H9 (cell line): Measurements from ENCODE around the gene DCDC1. TPM values are rescaled to one million over a fixed set of nuclear protein-coding genes. Genes with fewer than 3 reads are reported as not detected.
A peak's percentile ranks its signal among the peaks of the same experiment; 100 is the strongest.

Source experiments
- DNase-seq: peaks from one replicate; pipeline ENCODE4 v3.0.0-alpha.2; 2017
- H2AFZ ChIP-seq: one replicate; pipeline ENCODE4 v1.6.1; 2013; ENCODE audit warnings: mild to moderate bottlenecking, low read length, control low read depth, moderate library complexity
- H2AK5ac ChIP-seq: 2 replicates; pipeline ENCODE4 v1.6.1; 2013; ENCODE audit warnings: low read length, control low read depth, mixed read lengths; ENCODE audit not compliant: insufficient read length
- H2BK120ac ChIP-seq: one replicate; pipeline ENCODE4 v1.6.1; 2013; ENCODE audit warnings: low read depth, mild to moderate bottlenecking, low read length, control low read depth, inconsistent platforms; ENCODE audit not compliant: poor library complexity, severe bottlenecking
- H2BK12ac ChIP-seq: 2 replicates; pipeline ENCODE4 v1.6.1; 2013; ENCODE audit warnings: low read length, control low read depth, mixed read lengths, low read depth; ENCODE audit not compliant: insufficient read length
- H2BK15ac ChIP-seq: 2 replicates; pipeline ENCODE4 v1.6.1; 2013; ENCODE audit warnings: low read depth, low read length, control low read depth
- H2BK20ac ChIP-seq: one replicate; pipeline ENCODE4 v1.6.1; 2013; ENCODE audit warnings: low read depth, mild to moderate bottlenecking, low read length, control low read depth, inconsistent platforms; ENCODE audit not compliant: poor library complexity, severe bottlenecking
- H2BK5ac ChIP-seq: 2 replicates; pipeline ENCODE4 v1.6.1; 2013; ENCODE audit warnings: low read length, control low read depth, mixed read lengths; ENCODE audit not compliant: insufficient read length
- H3K14ac ChIP-seq: 2 replicates; pipeline ENCODE4 v1.6.1; 2013; ENCODE audit warnings: low read length, control low read depth; ENCODE audit not compliant: insufficient read depth
- H3K18ac ChIP-seq: 2 replicates; pipeline ENCODE4 v1.6.1; 2013; ENCODE audit warnings: low read depth, mild to moderate bottlenecking, mixed read lengths, low read length, control low read depth; ENCODE audit not compliant: insufficient read length
- H3K23ac ChIP-seq: 2 replicates; pipeline ENCODE4 v1.6.1; 2013; ENCODE audit warnings: low read length, control low read depth, mixed read lengths, low read depth; ENCODE audit not compliant: insufficient read length
- H3K23me2 ChIP-seq: 2 replicates; pipeline ENCODE4 v1.6.1; 2013; ENCODE audit warnings: low read depth, mild to moderate bottlenecking, mixed read lengths, low read length, control low read depth; ENCODE audit not compliant: insufficient read length, poor library complexity, severe bottlenecking
- H3K27ac ChIP-seq: 2 replicates; pipeline ENCODE4 v1.5.1; 2013; ENCODE audit warnings: low read length, control low read depth, mixed read lengths, low read depth; ENCODE audit not compliant: insufficient read length
- H3K27me3 ChIP-seq: 2 replicates; pipeline ENCODE4 v1.6.1; 2013; ENCODE audit warnings: low read length, control low read depth, inconsistent platforms; ENCODE audit not compliant: insufficient read depth
- H3K4ac ChIP-seq: 2 replicates; pipeline ENCODE4 v1.6.1; 2013; ENCODE audit warnings: low read depth, mild to moderate bottlenecking, control low read depth, inconsistent platforms, low read length, moderate library complexity
- H3K4me1 ChIP-seq: 2 replicates; pipeline ENCODE4 v1.6.1; 2013; ENCODE audit warnings: low read length, control low read depth, inconsistent platforms; ENCODE audit not compliant: insufficient read depth
- H3K4me2 ChIP-seq: 2 replicates; pipeline ENCODE4 v1.6.1; 2013; ENCODE audit warnings: low read length, control low read depth, mixed read lengths; ENCODE audit not compliant: insufficient read length, insufficient read depth
- H3K56ac ChIP-seq: 2 replicates; pipeline ENCODE4 v1.6.1; 2013; ENCODE audit warnings: low read depth, mild to moderate bottlenecking, mixed read lengths, low read length, control low read depth; ENCODE audit not compliant: insufficient read length
- H3K79me1 ChIP-seq: 2 replicates; pipeline ENCODE4 v1.6.1; 2013; ENCODE audit warnings: low read depth, mild to moderate bottlenecking, moderate library complexity, low read length, control low read depth, inconsistent platforms; ENCODE audit not compliant: insufficient read depth, poor library complexity, severe bottlenecking
- H3K79me2 ChIP-seq: 2 replicates; pipeline ENCODE4 v1.6.1; 2013; ENCODE audit warnings: low read length, control low read depth, inconsistent platforms; ENCODE audit not compliant: insufficient read depth
- H3K9ac ChIP-seq: 2 replicates; pipeline ENCODE4 v1.6.1; 2013; ENCODE audit warnings: low read length, control low read depth, mixed read lengths; ENCODE audit not compliant: insufficient read length; ENCODE audit errors: extremely low read depth
- H3K9me3 ChIP-seq: one replicate; pipeline ENCODE4 v1.6.1; 2013; ENCODE audit warnings: low read depth, low read length, inconsistent platforms; ENCODE audit not compliant: control insufficient read depth
- H3T11ph ChIP-seq: one replicate; pipeline ENCODE4 v1.6.1; 2013; ENCODE audit warnings: mild to moderate bottlenecking, low read length, control low read depth, inconsistent platforms
- H4K20me1 ChIP-seq: one replicate; pipeline ENCODE4 v1.6.1; 2013; ENCODE audit not compliant: control insufficient read depth, insufficient read length, insufficient read depth
- H4K5ac ChIP-seq: 2 replicates; pipeline ENCODE4 v1.6.1; 2013; ENCODE audit warnings: low read depth, mild to moderate bottlenecking, mixed read lengths, low read length, control low read depth; ENCODE audit not compliant: insufficient read length
- H4K8ac ChIP-seq: replicated peaks from 2 replicates; pipeline ENCODE4 v1.6.1; 2013; ENCODE audit warnings: low read length, control low read depth, mixed read lengths, low read depth; ENCODE audit not compliant: insufficient read length
- H4K91ac ChIP-seq: 2 replicates; pipeline ENCODE4 v1.6.1; 2013; ENCODE audit warnings: low read depth, mild to moderate bottlenecking, moderate library complexity, mixed read lengths, low read length, control low read depth; ENCODE audit not compliant: insufficient read length
- H3K27ac Mint-ChIP-seq, 3 experiments: 2 replicates in 2 of 3; 3 replicates in 1 of 3; pipeline ENCODE4 v1.8.0; 2020 to 2021; ENCODE audit warnings: mixed read lengths in 3 of 3, mild to moderate bottlenecking in 1 of 3, moderate library complexity in 1 of 3
- H3K27me3 Mint-ChIP-seq: 2 replicates; pipeline ENCODE4 v1.8.0; 2021; ENCODE audit warnings: low read depth, mild to moderate bottlenecking, moderate library complexity, mixed read lengths
- H3K36me3 Mint-ChIP-seq, 3 experiments: 2 replicates in 2 of 3; 3 replicates in 1 of 3; pipeline ENCODE4 v1.8.0; 2020 to 2021; ENCODE audit warnings: low read depth in 3 of 3, mixed read lengths in 3 of 3; ENCODE audit not compliant: insufficient read depth in 1 of 3
- H3K4me1 Mint-ChIP-seq, 2 experiments: 2 replicates each; pipeline ENCODE4 v1.8.0; 2020; ENCODE audit warnings: mixed read lengths in 2 of 2
- H3K4me3 Mint-ChIP-seq, 2 experiments: 2 replicates in 1 of 2; 3 replicates in 1 of 2; pipeline ENCODE4 v1.8.0; 2020 to 2021; ENCODE audit warnings: mild to moderate bottlenecking in 2 of 2, mixed read lengths in 2 of 2, moderate library complexity in 1 of 2
- H3K9me3 Mint-ChIP-seq, 2 experiments: 2 replicates in 1 of 2; 3 replicates in 1 of 2; pipeline ENCODE4 v1.8.0; 2020; ENCODE audit warnings: mild to moderate bottlenecking in 2 of 2, mixed read lengths in 2 of 2, moderate library complexity in 1 of 2
- CTCF ChIP-seq: fragments of 200-600 bp; sonication (generic); conservative IDR thresholded peaks from 3 replicates; pipeline ENCODE4 v1.8.0; 2021; ENCODE audit warnings: antibody characterized with exemption, mild to moderate bottlenecking
- WGBS: extraction: QIAGEN DNeasy Blood & Tissue Kit; methylation state at CpG from one replicate; pipeline ENCODE4 v1.1.7; 2013; ENCODE audit warnings: missing lambda C conversion rate, low lambda C conversion rate, mixed read lengths; ENCODE audit not compliant: insufficient read length; ENCODE audit errors: extremely low coverage; 5-methylcytosine and 5-hydroxymethylcytosine counted together
- total RNA-seq: library from RNA; stranded (reverse); gene quantifications from 2 replicates; pipeline ENCODE4 v1.2.1, GENCODE V29; 2021

The DCDC1 gene
- total RNA-seq, 1 experiment from 2014 or later = 0.09 TPM

GRCh38 chr11:30855383-30856006 lies 514.0 kb downstream of the DCDC1 start:
- Histone ChIP-seq H3K23me2 (no peaks in the 10 kb centered on the region), H2BK12ac (no peak overlapping the region), H4K8ac (no peak overlapping the region), H2AFZ (no peak overlapping the region), H2AK5ac (no peak overlapping the region), H3K27ac (no peak overlapping the region), H2BK20ac (no peak overlapping the region), H3K23ac (no peak overlapping the region), H3K4ac (no peak overlapping the region), H3K9me3 (no peaks in the 10 kb centered on the region), H3K14ac (no peak overlapping the region), H3K79me1 (no peaks in the 10 kb centered on the region), H3K4me2 (no peak overlapping the region), H3K56ac (no peak overlapping the region), H3K18ac (no peak overlapping the region), H2BK15ac (no peak overlapping the region), H4K20me1 (no peaks in the 10 kb centered on the region), H3K79me2 (no peaks in the 10 kb centered on the region), H3K4me1 (peaks cover 2% of the 10 kb centered on the region; the same call in 1 of the 2 replicates), H2BK5ac (no peak overlapping the region), H2BK120ac (no peak overlapping the region), H3K9ac (no peak overlapping the region), H3K27me3 (no peaks in the 10 kb centered on the region), H4K5ac (no peak overlapping the region), H4K91ac (no peak overlapping the region), H3T11ph (no peak overlapping the region)
- no peak for DNase-seq
- TF ChIP-seq CTCF = peak; percentile 40; the same call in 1 of the 3 replicates
- Mint-ChIP-seq H3K4me3 (no peak overlapping the region), H3K9me3 (no peaks in the 10 kb centered on the region), H3K4me1 (peaks cover 22 to 31% of the 10 kb centered on the region in 2 experiments), H3K27me3 (peaks cover 2% of the 10 kb centered on the region; the same call in 1 of the 2 replicates), H3K36me3 (no peaks in the 10 kb centered on the region; a peak in 1 of 7 replicates), H3K27ac (no peak overlapping the region)
- WGBS = no CpG with 5 or more reads among the region's 5 CpGs
